HCT116 (cell line): ENCODE data around the gene KRTAP10-10.

Experiments
- CBX3 ChIP-seq: IDR thresholded peaks from 2 replicates; pipeline ENCODE4 v1.6.1; 2012; ENCODE audit warnings: low read depth
- CTCF ChIP-seq, 3 experiments: fragments of 200-600 bp in 1 of 3; sonication (generic) in 1 of 3; IDR thresholded peaks in 2 of 3; conservative IDR thresholded peaks in 1 of 3; 2 replicates each; pipeline ENCODE4 v1.5.1; 2012 to 2017; ENCODE audit warnings: low read depth in 2 of 3, low read length in 2 of 3, antibody characterized with exemption in 1 of 3, borderline replicate concordance in 1 of 3, control low read depth in 1 of 3, mild to moderate bottlenecking in 1 of 3, mixed read lengths in 1 of 3, mixed run types in 1 of 3, moderate library complexity in 1 of 3; ENCODE audit not compliant: insufficient read depth in 1 of 3
- EGR1 ChIP-seq: IDR thresholded peaks from 2 replicates; pipeline ENCODE4 v1.6.1; 2012; ENCODE audit warnings: low read depth

- TF ChIP-seq CBX3 = no peak
- TF ChIP-seq EGR1 = no peak
- no peak for TF ChIP-seq CTCF (IDR thresholded peaks at IDR 0.05 in 2 of 3, conservative IDR thresholded peaks at IDR 0.05 in 1 of 3; ENCODE audit: borderline replicate concordance in 1 of 3, insufficient read depth in 1 of 3, low read depth in 2 of 3, low read length in 2 of 3)
These were observed 25.1 kb upstream of the KRTAP10-10 start, which contains the start of gene KRTAP10-8 for GRCh38 chr21:44612029-44612486.
